HepG2 (cell line): ENCODE measurements around the gene CRTAC1. TPM values are rescaled to one million over a fixed set of nuclear protein-coding genes. Genes with fewer than 3 reads are reported as not detected.

Experiments
- FOXO1 ChIP-seq: sonication (generic); formaldehyde crosslinking; IDR thresholded peaks from 2 replicates; pipeline ENCODE4 v1.4.0; 2020; ENCODE audit warnings: missing genetic modification reagents
- MAX ChIP-seq: IDR thresholded peaks from 2 replicates; pipeline ENCODE4 v1.6.1; 2012; ENCODE audit warnings: inconsistent platforms
- PLRG1 ChIP-seq: fragments of 450-650 bp; conservative IDR thresholded peaks from 2 replicates; pipeline ENCODE4 v1.6.1; 2016
- POGK ChIP-seq: sonication (generic); formaldehyde crosslinking; conservative IDR thresholded peaks from 2 replicates; pipeline ENCODE4 v1.8.0; 2022; ENCODE audit warnings: mild to moderate bottlenecking, moderate library complexity, missing genetic modification reagents
- TCF12 ChIP-seq, 2 experiments: fragments of 450-650 bp in 1 of 2; sonication (generic) in 1 of 2; formaldehyde crosslinking in 1 of 2; IDR thresholded peaks; 2 replicates each; pipeline versions ENCODE4 v1.6.1 to v1.8.0; 2017 to 2022; ENCODE audit warnings: antibody characterized with exemption in 1 of 2, mild to moderate bottlenecking in 1 of 2, missing genetic modification reagents in 1 of 2, moderate library complexity in 1 of 2
- ZNF207 ChIP-seq: fragments of 450-650 bp; IDR thresholded peaks from 2 replicates; pipeline ENCODE4 v1.6.1; 2016; ENCODE audit warnings: antibody characterized with exemption, borderline replicate concordance
- ZNF432 ChIP-seq: sonication (generic); formaldehyde crosslinking; IDR thresholded peaks from 2 replicates; pipeline ENCODE4 v1.5.0; 2020; ENCODE audit warnings: missing genetic modification reagents, mild to moderate bottlenecking, borderline replicate concordance
- ZNF574 ChIP-seq: sonication (generic); formaldehyde crosslinking; IDR thresholded peaks from 2 replicates; pipeline ENCODE4 v1.4.0; 2020; ENCODE audit warnings: missing genetic modification reagents
- ZNF784 ChIP-seq: sonication (generic); formaldehyde crosslinking; IDR thresholded peaks from 2 replicates; pipeline ENCODE4 v1.5.1; 2020; ENCODE audit warnings: missing genetic modification reagents, mild to moderate bottlenecking, borderline replicate concordance
- polyA plus RNA-seq, 8 experiments: library from polyadenylated mRNA; depleted of rRNA in 3 of 8; stranded (reverse) in 7 of 8; unstranded in 1 of 8; fragments of >200 nt; fragmentation: Illumina TruSeq in 4 of 8; extraction: Trizol in 4 of 8; gene quantifications; 2 replicates each; pipeline versions ENCODE4 v1.2.1 to v1.2.3, GENCODE V29; 2011 to 2016; ENCODE audit warnings: low read depth in 4 of 8, missing spikeins in 1 of 8, mixed read lengths in 1 of 8; ENCODE audit not compliant: insufficient read depth in 1 of 8
- total RNA-seq, 5 experiments: library from RNA; depleted of rRNA; stranded (reverse); fragments of >200 nt; fragmentation: Illumina TruSeq; extraction: Trizol; gene quantifications; 2 replicates each; pipeline ENCODE4 v1.2.3, GENCODE V29; 2016; ENCODE audit warnings: low read depth in 1 of 5

CRTAC1 gene
- total and polyA plus RNA-seq, 2 of the 13 experiments (the other 11 are each of a cell fraction or from before 2014, with no cell fraction given), result not detected

- TF ChIP-seq POGK (CRISPR knock-in tag), result no peak
- TF ChIP-seq ZNF207, result no peak
- no peak for TF ChIP-seq ZNF784
- no peak for TF ChIP-seq TCF12 (IDR thresholded peaks at IDR 0.05)
- no peak for TF ChIP-seq TCF12 (CRISPR knock-in tag; IDR thresholded peaks at IDR 0.05)
- TF ChIP-seq ZNF574 (CRISPR knock-in tag), result no peak
- no peak for TF ChIP-seq PLRG1
- TF ChIP-seq MAX, result no peak
- TF ChIP-seq ZNF432 (CRISPR knock-in tag), result no peak
- no peak for TF ChIP-seq FOXO1 (CRISPR knock-in tag)
Measured at GRCh38 chr10:97964748-97965147, 65.7 kb downstream of the CRTAC1 start (continued).
